Stomach (tissue), 4 donors: Measurements from ENCODE around the gene PRR5.

ENCODE experiments used
- CTCF ChIP-seq, 7 experiments: fragments of 450-650 bp in 4 of 7; fragments of 200-600 bp in 3 of 7; sonication (generic) in 3 of 7; IDR thresholded peaks; one replicate each; pipeline ENCODE4 v1.5.1; 2016 to 2019; ENCODE audit warnings: antibody characterized with exemption in 7 of 7, control low read depth in 2 of 7, mild to moderate bottlenecking in 1 of 7
- EP300 ChIP-seq: sonication (generic); formaldehyde crosslinking; IDR thresholded peaks from one replicate; pipeline ENCODE4 v1.6.1; 2017; ENCODE audit warnings: antibody characterized with exemption
- POLR2A ChIP-seq, 4 donors: fragments of 450-650 bp; IDR thresholded peaks; one replicate each; pipeline ENCODE4 v1.6.1; 2016; ENCODE audit warnings: antibody characterized with exemption in 4 of 4, control low read depth in 2 of 4, mild to moderate bottlenecking in 1 of 4, moderate library complexity in 1 of 4
- POLR2AphosphoS5 ChIP-seq, 3 donors: sonication (generic); formaldehyde crosslinking; IDR thresholded peaks; one replicate each; pipeline ENCODE4 v1.6.1; 2016; ENCODE audit warnings: antibody characterized with exemption in 3 of 3

GRCh38 chr22:44671742-44672141, 30.3 kb upstream of the PRR5 start:
- TF ChIP-seq CTCF (IDR thresholded peaks at IDR 0.05) (no peak), POLR2AphosphoS5 (IDR thresholded peaks at IDR 0.05) (no peak), POLR2A (IDR thresholded peaks at IDR 0.05) (no peak), EP300 (no peak)
